Gastrocnemius medialis (tissue), 4 donors: Measurements from ENCODE around the gene PARP11. TPM values are rescaled to one million over a fixed set of nuclear protein-coding genes. Genes with fewer than 3 reads are reported as not detected.

ENCODE experiments used
- ATAC-seq, 2 donors: fragments of 150-250 bp; one replicate each; pipeline ENCODE4 v1.9.1; 2016
- DNase-seq, 2 donors: peaks; one replicate each; pipeline ENCODE4 v3.0.0-alpha.2; 2019
- H3K27ac ChIP-seq, 4 donors: fragments of 200-600 bp; sonication (generic); 1 replicate in 1 of 4; 2 replicates in 3 of 4; pipeline ENCODE4 v1.5.1; 2016 to 2018; ENCODE audit warnings: mild to moderate bottlenecking in 2 of 4, moderate library complexity in 1 of 4
- H3K27me3 ChIP-seq, 3 donors: fragments of 200-600 bp; sonication (generic) in 2 of 3; 1 replicate in 1 of 3; 2 replicates in 2 of 3; pipeline versions ENCODE4 v1.5.1 to v1.6.0; 2016 to 2019; ENCODE audit warnings: mild to moderate bottlenecking in 1 of 3, moderate library complexity in 1 of 3
- H3K36me3 ChIP-seq, 2 donors: fragments of 200-600 bp; sonication (generic) in 1 of 2; one replicate each; pipeline ENCODE4 v1.5.1; 2017 to 2018
- H3K4me1 ChIP-seq, 2 donors: fragments of 200-600 bp; sonication (generic) in 1 of 2; one replicate each; pipeline ENCODE4 v1.5.1; 2016 to 2017; ENCODE audit warnings: mild to moderate bottlenecking in 2 of 2
- H3K4me3 ChIP-seq, 4 donors: fragments of 200-600 bp; sonication (generic) in 3 of 4; 1 replicate in 1 of 4; 2 replicates in 3 of 4; pipeline ENCODE4 v1.5.1; 2016 to 2019; ENCODE audit warnings: mild to moderate bottlenecking in 2 of 4
- H3K9me3 ChIP-seq, 3 donors: fragments of 200-600 bp; sonication (generic) in 2 of 3; 1 replicate in 1 of 3; 2 replicates in 2 of 3; pipeline ENCODE4 v1.5.1; 2016 to 2019
- CTCF ChIP-seq, 5 experiments: fragments of 450-650 bp in 3 of 5; fragments of 200-600 bp in 2 of 5; sonication (generic) in 2 of 5; IDR thresholded peaks in 4 of 5; conservative IDR thresholded peaks in 1 of 5; 1 replicate in 4 of 5; 2 replicates in 1 of 5; pipeline ENCODE4 v1.5.1; 2016 to 2019; ENCODE audit warnings: antibody characterized with exemption in 5 of 5, mild to moderate bottlenecking in 3 of 5, moderate library complexity in 3 of 5
- POLR2A ChIP-seq, 2 donors: fragments of 450-650 bp; IDR thresholded peaks; one replicate each; pipeline ENCODE4 v1.6.1; 2017; ENCODE audit warnings: antibody characterized with exemption in 2 of 2, mild to moderate bottlenecking in 2 of 2, moderate library complexity in 2 of 2
- in situ Hi-C, 4 donors: fragments of 200-750 bp; cut with MboI; loops; one replicate each; pipeline versions ENCODE4 v1.15.0 to v1.8.0; 2017; ENCODE audit warnings: low sequenced_read_pairs in 4 of 4
- intact Hi-C: fragments of 100-400 bp; cut with DNase I; formaldehyde crosslinking; loops from one replicate; pipeline ENCODE4 v1.15.1; 2023; ENCODE audit warnings: low total_unique reads
- total RNA-seq, 4 donors: library from RNA; depleted of rRNA; stranded (reverse); fragments of >200 nt; gene quantifications; one replicate each; pipeline versions ENCODE4 v1.1.0 to v1.2.3, GENCODE V29; 2016

PARP11 gene
- total RNA-seq, 4 donors from 2014 or later: 0.53 to 2.4 (median 1.2) TPM

- TF ChIP-seq POLR2A (IDR thresholded peaks at IDR 0.05) (no peak), CTCF (IDR thresholded peaks at IDR 0.05 in 4 of 5, conservative IDR thresholded peaks at IDR 0.05 in 1 of 5) (no peak)
- Histone ChIP-seq H3K27me3 (no peaks in the 10 kb centered on the region), H3K4me3 (no peak overlapping the region), H3K36me3 (no peaks in the 10 kb centered on the region), H3K9me3 (peaks cover 0 to 6% (median 0%) of the 10 kb centered on the region in 3 donors), H3K27ac (no peak overlapping the region), H3K4me1 (peaks cover 10% of the 10 kb centered on the region in 2 donors)
- ATAC-seq (no peak), DNase-seq (no peak)
- in situ Hi-C loops: loop anchor here in 1 of 4 donors (25.0 kb wide), 1 partner anchor 654 kb away; no protein-coding TSS in a partner anchor
- intact Hi-C loops: no loop called here
These were observed 81.8 kb downstream of the PARP11 start for GRCh38 chr12:3791256-3791874.

DNA sequence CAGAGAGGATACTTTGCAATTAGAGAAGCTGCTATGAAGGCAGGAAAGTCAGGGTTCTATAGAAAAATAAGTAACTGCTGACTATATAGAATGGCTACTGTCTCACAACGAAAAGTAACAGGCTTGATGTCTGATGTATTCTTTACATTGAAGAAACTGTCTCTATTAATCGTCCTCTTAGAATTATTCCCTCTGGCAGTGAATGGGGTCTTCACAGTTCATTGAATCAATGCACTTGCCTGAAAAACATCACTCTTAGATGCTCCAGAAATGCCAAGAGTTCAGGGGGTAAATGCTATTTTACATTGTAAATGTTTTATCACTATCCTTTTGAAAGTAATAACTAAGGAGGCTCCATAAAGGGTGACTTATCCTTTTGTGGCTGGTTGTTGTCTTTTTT, 82.6 kb downstream of the PARP11 start:
- in situ Hi-C loops: loop anchor here in 1 of 4 donors (25.0 kb wide), 1 partner anchor 653 kb away; no protein-coding TSS in a partner anchor
- no peaks in the 10 kb centered on the region for H3K27me3 ChIP-seq
- H3K4me1 ChIP-seq: peaks cover 3 to 7% of the 10 kb centered on the region in 2 donors
- no peak overlapping the region for H3K27ac ChIP-seq
- DNase-seq: no peak
- H3K9me3 ChIP-seq: peaks cover 0 to 6% (median 0%) of the 10 kb centered on the region in 3 donors
- TF ChIP-seq POLR2A (IDR thresholded peaks at IDR 0.05): no peak
- no peak for TF ChIP-seq CTCF (IDR thresholded peaks at IDR 0.05 in 4 of 5, conservative IDR thresholded peaks at IDR 0.05 in 1 of 5)
- H3K4me3 ChIP-seq: no peak overlapping the region
- H3K36me3 ChIP-seq: no peaks in the 10 kb centered on the region
- ATAC-seq: no peak
- intact Hi-C loops: no loop called here

- no peak overlapping the region for H3K27ac ChIP-seq
- intact Hi-C loops (no loop called here), in situ Hi-C loops (loop anchor here in 1 of 4 donors (25.0 kb wide), 1 partner anchor 653 kb away; no protein-coding TSS in a partner anchor)
- no peak for ATAC-seq
- no peaks in the 10 kb centered on the region for H3K4me1 ChIP-seq
- no peak for TF ChIP-seq POLR2A (IDR thresholded peaks at IDR 0.05)
- no peak for TF ChIP-seq CTCF (IDR thresholded peaks at IDR 0.05 in 4 of 5, conservative IDR thresholded peaks at IDR 0.05 in 1 of 5)
- H3K9me3 ChIP-seq: peaks cover 0 to 6% (median 0%) of the 10 kb centered on the region in 3 donors
- H3K4me3 ChIP-seq: no peak overlapping the region
- no peak for DNase-seq
- H3K36me3 ChIP-seq: no peaks in the 10 kb centered on the region
- no peaks in the 10 kb centered on the region for H3K27me3 ChIP-seq
These were observed 83.4 kb downstream of the PARP11 start for GRCh38 chr12:3789838-3790237.

DNA sequence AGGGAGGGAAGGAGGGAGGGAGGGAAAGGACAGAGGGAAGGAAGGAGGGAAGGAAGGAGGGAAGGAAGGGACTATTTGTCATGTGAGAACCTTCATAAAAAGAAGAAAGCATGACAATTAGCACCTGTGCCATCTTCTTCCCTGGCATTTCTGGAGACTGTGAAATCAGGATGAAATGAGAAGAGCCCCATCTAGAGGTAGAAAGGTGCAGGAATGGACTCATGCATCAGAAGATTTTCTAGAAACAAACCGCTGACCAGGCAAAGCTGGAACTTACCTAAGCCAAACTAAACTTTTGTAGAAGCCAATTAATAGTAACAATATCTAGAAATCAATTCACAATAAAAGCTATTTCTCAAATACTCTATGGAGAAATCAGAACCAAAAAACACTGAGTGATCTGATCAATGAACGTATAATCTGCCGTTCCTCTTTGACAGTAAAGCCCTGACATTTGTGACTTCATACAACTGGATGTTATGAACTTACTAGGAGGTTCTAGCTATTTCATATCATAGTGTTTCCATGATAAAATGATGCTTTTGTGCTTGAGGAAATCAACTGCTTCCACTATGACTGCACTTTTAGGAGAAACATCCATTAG, 95.9 kb downstream of the PARP11 start:
- in situ Hi-C loops: loop anchor here (5.0 to 25.0 kb wide), 5 partner anchors 113 to 640 kb away; no protein-coding TSS in a partner anchor

More for the DNA sequence above, 95.9 kb downstream of the PARP11 start:
- no peak overlapping the region for H3K27ac ChIP-seq
- H3K36me3 ChIP-seq: no peaks in the 10 kb centered on the region
- H3K4me1 ChIP-seq: peaks cover 0 to 4% of the 10 kb centered on the region in 2 donors
- H3K9me3 ChIP-seq: no peaks in the 10 kb centered on the region
- intact Hi-C loops: loop anchor here (1.0 to 10.0 kb wide), 3 partner anchors 120 to 477 kb away; no protein-coding TSS in a partner anchor
- no peak overlapping the region for H3K4me3 ChIP-seq
- TF ChIP-seq CTCF (IDR thresholded peaks at IDR 0.05 in 4 of 5, conservative IDR thresholded peaks at IDR 0.05 in 1 of 5): peak; percentile 44 to 71 (median 56)
- TF ChIP-seq POLR2A (IDR thresholded peaks at IDR 0.05): no peak
- H3K27me3 ChIP-seq: no peaks in the 10 kb centered on the region
- ATAC-seq (peak; percentile 83 to 85), DNase-seq (no peak)
